ENCODE results near the gene CYP21A2.
"Not testable (repeated sequence)": the region's sequence is repeated elsewhere in the genome, so short reads cannot be mapped to it uniquely, and the experiment has no call there.

The CYP21A2 gene

DNA sequence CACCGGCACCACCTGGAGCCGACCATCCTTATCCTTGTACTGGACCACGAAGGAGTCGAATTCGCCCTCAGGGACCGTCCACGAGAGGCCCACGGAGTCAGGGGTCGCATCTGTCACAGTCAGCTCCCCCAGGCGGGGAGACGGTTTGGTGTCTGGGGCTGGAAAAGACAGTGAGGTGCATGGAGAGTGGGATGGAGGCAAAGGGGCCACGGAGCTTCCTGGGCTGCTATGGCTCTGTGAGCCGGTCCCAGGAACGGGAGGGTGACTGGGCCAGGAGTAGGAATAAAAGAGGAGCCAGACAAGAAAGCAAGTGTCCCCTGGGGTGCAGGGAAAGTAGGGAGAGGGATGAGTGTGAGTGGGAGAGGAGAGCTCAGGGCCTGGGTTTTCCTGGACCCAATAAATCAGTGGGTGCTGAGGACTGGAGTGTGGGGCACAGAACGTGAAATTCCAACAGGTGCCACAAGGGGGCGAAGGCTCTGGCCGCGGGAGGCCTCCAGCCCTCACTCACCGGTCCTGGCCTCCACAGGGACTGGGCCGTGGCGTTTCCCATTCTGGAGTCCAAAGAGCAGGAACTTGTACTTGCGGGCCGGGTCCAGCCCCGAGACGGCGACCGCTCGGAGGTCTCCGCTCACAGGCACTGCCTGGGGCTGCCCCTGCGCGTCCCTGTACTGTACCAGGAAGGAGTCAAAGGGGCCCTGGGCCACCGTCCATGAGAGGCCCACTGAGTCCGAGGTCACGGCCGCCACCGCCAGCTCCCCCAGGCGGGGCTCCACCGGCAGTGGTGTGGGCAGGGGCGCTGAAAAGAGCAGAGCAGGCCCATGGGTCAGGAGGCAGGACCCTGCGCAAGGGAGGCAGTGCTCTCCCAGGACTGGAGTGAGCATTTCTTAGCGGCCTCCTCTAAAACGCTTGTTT is 9.9 kb downstream of the CYP21A2 start:
- Histone ChIP-seq H3K4me3 (ENCODE audit: low read length) (no peak overlapping the region), H3K36me3 (ENCODE audit: control insufficient read depth, insufficient read depth, low read length) (no peaks in the 10 kb centered on the region), H3K4me1 (ENCODE audit: control insufficient read depth, insufficient read depth, low read length) (peaks cover 3% of the 10 kb centered on the region), H3K27me3 (ENCODE audit: control insufficient read depth, insufficient read depth, low read length) (peaks cover 3% of the 10 kb centered on the region), H3K9ac (ENCODE audit: low read length) (no peak overlapping the region), H3K9me3 (ENCODE audit: control insufficient read depth, low read length) (no peaks in the 10 kb centered on the region)

DNA sequence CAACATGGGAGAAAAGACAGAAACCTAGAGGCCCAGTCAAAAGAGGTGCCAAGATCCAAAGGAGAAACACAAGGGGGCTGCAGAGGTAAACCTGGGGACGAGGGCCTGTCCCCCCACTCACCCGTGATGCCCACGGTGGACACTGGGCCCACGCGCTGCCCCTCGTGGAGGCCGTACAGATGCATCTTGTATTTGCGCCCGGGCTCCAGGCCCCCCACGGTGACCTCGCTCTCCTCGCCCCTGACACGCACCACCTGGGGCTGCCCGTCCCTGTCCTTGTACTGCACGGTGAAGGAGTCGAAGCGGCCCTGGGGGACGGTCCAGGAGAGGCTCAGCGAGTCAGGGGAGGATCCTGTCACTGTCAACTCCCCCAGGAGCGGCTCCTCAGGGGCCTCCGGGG is 10.9 kb downstream of the CYP21A2 start:
- not testable (repeated sequence) for H3K4me1 ChIP-seq (ENCODE audit: control insufficient read depth, insufficient read depth, low read length); H3K9ac ChIP-seq (ENCODE audit: low read length); H3K4me3 ChIP-seq (ENCODE audit: low read length); H3K9me3 ChIP-seq (ENCODE audit: control insufficient read depth, low read length); H3K36me3 ChIP-seq (ENCODE audit: control insufficient read depth, insufficient read depth, low read length); H3K27me3 ChIP-seq (ENCODE audit: control insufficient read depth, insufficient read depth, low read length)

DNA sequence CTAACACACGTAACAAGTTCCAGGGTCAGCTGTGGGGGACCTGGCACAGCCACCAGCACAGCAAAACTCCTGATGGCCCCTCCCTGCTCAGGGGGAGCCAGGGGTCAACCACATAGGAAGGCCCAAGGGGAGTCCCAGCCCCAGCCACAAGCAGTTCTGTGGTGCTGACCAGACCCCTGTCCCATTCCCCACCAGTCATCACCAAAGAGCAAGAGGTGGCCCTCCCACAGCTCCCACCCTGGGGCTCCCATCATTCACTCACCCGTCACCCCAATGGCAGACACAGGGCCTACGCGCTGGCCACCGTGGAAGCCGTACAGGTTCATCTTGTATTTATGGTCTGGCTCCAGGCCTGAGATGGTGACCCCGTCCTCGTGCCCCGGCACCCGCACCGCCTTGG is 11.5 kb downstream of the CYP21A2 start:
- not testable (repeated sequence) for H3K27me3 ChIP-seq (ENCODE audit: control insufficient read depth, insufficient read depth, low read length); H3K4me3 ChIP-seq (ENCODE audit: low read length); H3K9ac ChIP-seq (ENCODE audit: low read length); H3K36me3 ChIP-seq (ENCODE audit: control insufficient read depth, insufficient read depth, low read length); H3K4me1 ChIP-seq (ENCODE audit: control insufficient read depth, insufficient read depth, low read length); H3K9me3 ChIP-seq (ENCODE audit: control insufficient read depth, low read length)

DNA sequence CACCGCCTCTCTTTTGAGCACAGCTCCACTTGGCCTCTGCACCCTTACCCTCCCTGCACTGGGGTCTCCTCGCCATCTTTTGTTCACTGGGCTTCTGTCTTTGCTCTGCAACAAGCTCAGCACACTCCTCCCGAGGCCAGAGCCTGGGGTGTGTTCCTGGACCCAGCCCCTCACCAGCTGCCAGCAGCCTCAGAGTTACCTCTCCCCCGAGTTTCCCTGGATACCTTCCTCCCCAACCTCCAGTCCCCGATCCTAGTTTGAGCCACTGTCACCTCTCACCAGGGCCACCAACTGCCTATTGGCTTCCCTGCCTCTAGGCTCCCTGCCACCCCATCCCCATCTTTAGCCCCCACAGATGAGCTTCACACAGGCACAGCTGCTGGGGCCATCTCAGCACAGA is 12.3 kb downstream of the CYP21A2 start:
- Histone ChIP-seq H3K36me3 (ENCODE audit: control insufficient read depth, insufficient read depth, low read length) (no peaks in the 10 kb centered on the region), H3K9me3 (ENCODE audit: control insufficient read depth, low read length) (no peaks in the 10 kb centered on the region), H3K4me3 (ENCODE audit: low read length) (no peak overlapping the region), H3K4me1 (ENCODE audit: control insufficient read depth, insufficient read depth, low read length) (peaks cover 3% of the 10 kb centered on the region), H3K27me3 (ENCODE audit: control insufficient read depth, insufficient read depth, low read length) (peaks cover 3% of the 10 kb centered on the region), H3K9ac (ENCODE audit: low read length) (no peak overlapping the region)

DNA sequence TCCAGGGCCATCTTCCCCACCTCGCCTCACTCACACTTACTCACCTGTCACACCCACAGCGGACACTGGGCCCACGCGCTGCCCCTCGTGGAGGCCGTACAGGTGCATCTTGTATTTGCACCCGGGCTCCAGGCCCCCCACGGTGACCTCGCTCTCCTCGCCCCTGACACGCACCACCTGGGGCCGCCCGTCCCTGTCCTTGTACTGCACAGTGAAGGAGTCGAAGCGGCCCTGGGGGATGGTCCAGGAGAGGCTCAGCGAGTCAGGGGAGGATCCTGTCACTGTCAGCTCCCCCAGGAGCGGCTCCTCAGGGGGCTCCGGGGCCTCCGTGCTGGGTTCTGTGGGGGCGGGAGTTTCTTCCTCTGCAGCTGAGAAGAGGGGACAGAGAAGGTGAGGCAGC is 14.4 kb downstream of the CYP21A2 start:
- not testable (repeated sequence) for H3K27me3 ChIP-seq (ENCODE audit: control insufficient read depth, insufficient read depth, low read length); H3K9me3 ChIP-seq (ENCODE audit: control insufficient read depth, low read length); H3K4me1 ChIP-seq (ENCODE audit: control insufficient read depth, insufficient read depth, low read length); H3K36me3 ChIP-seq (ENCODE audit: control insufficient read depth, insufficient read depth, low read length); H3K9ac ChIP-seq (ENCODE audit: low read length); H3K4me3 ChIP-seq (ENCODE audit: low read length)

DNA sequence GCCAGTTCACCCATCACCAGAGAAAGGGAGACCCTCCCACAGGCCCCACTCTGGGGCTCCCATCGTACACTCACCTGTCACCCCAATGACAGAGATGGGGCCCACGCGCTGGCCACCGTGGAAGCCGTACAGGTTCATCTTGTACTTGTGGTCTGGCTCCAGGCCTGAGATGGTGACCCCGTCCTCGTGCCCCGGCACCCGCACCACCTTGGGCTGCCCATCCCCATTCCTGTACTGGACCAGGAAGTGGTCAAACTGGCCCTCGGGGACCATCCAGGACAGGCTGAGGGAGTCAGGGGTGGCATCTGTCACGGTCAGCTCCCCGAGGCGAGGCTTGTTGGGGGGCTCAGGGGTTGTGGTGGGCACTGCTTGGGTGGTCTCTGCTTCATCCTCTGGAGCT is 15.1 kb downstream of the CYP21A2 start:
- not testable (repeated sequence) for H3K4me3 ChIP-seq (ENCODE audit: low read length); H3K36me3 ChIP-seq (ENCODE audit: control insufficient read depth, insufficient read depth, low read length); H3K9me3 ChIP-seq (ENCODE audit: control insufficient read depth, low read length); H3K9ac ChIP-seq (ENCODE audit: low read length); H3K4me1 ChIP-seq (ENCODE audit: control insufficient read depth, insufficient read depth, low read length); H3K27me3 ChIP-seq (ENCODE audit: control insufficient read depth, insufficient read depth, low read length)

DNA sequence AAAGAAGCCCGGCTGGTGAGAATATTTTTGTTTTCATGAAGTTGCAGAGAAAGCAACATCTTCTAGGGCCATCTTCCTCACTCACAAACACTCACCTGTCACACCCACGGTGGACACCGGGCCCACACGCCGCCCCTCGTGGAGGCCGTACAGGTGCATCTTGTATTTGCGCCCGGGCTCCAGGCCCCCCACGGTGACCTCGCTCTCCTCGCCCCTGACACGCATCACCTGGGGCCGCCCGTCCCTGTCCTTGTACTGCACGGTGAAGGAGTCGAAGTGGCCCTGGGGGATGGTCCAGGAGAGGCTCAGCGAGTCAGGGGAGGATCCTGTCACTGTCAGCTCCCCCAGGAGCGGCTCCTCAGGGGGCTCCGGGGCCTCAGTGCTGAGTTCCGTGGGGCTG is 17.5 kb downstream of the CYP21A2 start:
- H3K4me1 ChIP-seq (ENCODE audit: control insufficient read depth, insufficient read depth, low read length); H3K27me3 ChIP-seq (ENCODE audit: control insufficient read depth, insufficient read depth, low read length); H3K9ac ChIP-seq (ENCODE audit: low read length); H3K9me3 ChIP-seq (ENCODE audit: control insufficient read depth, low read length); H3K36me3 ChIP-seq (ENCODE audit: control insufficient read depth, insufficient read depth, low read length); H3K4me3 ChIP-seq (ENCODE audit: low read length): not testable (repeated sequence)

DNA sequence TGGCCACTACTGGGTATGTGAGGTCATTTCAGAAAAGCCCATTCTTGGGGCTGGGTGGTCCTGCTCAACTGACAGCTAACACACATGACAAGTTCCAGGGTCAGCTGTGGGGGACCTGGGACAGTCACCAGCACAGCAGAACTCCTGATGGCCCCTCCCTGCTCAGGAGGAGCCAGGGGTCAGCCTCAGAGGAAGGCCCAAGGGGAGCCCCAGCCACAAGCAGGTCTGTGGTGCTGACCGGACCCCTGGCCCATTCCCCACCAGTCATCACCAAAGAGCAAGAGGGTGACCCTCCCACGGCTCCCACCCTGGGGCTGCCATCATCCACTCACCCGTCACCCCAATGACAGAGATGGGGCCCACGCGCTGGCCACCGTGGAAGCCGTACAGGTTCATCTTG is 18.0 kb downstream of the CYP21A2 start:
- no peaks in the 10 kb centered on the region for H3K4me1 ChIP-seq (ENCODE audit: control insufficient read depth, insufficient read depth, low read length)
- no peaks in the 10 kb centered on the region for H3K36me3 ChIP-seq (ENCODE audit: control insufficient read depth, insufficient read depth, low read length)
- H3K9me3 ChIP-seq (ENCODE audit: control insufficient read depth, low read length): no peaks in the 10 kb centered on the region

DNA sequence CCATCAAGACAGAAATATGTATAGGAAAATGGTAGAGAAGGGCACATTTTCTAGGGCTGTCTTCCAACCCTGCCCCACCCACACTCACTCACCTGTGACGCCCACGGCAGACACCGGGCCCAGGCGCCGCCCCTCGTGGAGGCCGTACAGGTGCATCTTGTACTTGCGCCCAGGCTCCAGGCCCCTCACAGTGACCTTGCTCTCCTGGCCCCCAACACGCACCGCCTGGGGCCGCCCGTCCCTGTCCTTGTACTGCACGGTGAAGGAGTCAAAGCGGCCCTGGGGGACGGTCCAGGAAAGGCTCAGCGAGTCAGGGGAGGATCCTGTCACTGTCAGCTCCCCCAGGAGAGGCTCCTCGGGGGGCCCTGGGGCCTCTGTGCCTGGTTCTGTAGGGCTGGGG is 19.8 kb downstream of the CYP21A2 start:
- H3K9ac ChIP-seq (ENCODE audit: low read length): no peak overlapping the region
- no peaks in the 10 kb centered on the region for H3K36me3 ChIP-seq (ENCODE audit: control insufficient read depth, insufficient read depth, low read length)
- H3K4me3 ChIP-seq (ENCODE audit: low read length): no peak overlapping the region
- H3K9me3 ChIP-seq (ENCODE audit: control insufficient read depth, low read length): no peaks in the 10 kb centered on the region
- no peaks in the 10 kb centered on the region for H3K4me1 ChIP-seq (ENCODE audit: control insufficient read depth, insufficient read depth, low read length)
- H3K27me3 ChIP-seq (ENCODE audit: control insufficient read depth, insufficient read depth, low read length): no peaks in the 10 kb centered on the region

More for the DNA sequence above, 18.0 kb downstream of the CYP21A2 start:
- Histone ChIP-seq H3K27me3 (ENCODE audit: control insufficient read depth, insufficient read depth, low read length) (no peaks in the 10 kb centered on the region), H3K4me3 (ENCODE audit: low read length) (no peak overlapping the region), H3K9ac (ENCODE audit: low read length) (no peak overlapping the region)

DNA sequence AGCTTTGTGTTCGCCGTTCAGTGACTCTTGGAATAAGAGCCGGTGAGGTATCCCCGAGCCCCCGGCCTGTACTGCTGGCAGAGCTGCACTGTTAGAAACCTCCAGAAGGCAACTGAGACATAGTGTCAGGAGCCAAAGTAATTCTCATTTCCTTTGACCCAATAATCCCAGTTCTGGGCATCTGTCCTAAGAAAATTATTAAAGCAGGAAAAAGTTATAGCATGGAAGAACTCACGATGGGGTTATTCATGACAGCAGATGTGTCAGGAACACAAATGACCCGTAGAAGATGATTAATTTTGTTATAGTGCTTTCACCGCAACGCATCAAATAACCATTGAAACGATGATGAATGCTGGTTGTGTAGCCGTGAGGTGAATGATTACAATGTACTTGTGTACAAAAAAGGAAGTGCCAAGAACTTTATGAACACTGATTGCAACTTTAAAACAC is 20.3 kb downstream of the CYP21A2 start:
- no peak overlapping the region for H3K4me3 ChIP-seq (ENCODE audit: low read length)
- H3K9ac ChIP-seq (ENCODE audit: low read length): no peak overlapping the region
- H3K4me1 ChIP-seq (ENCODE audit: control insufficient read depth, insufficient read depth, low read length): no peaks in the 10 kb centered on the region
- H3K27me3 ChIP-seq (ENCODE audit: control insufficient read depth, insufficient read depth, low read length): no peaks in the 10 kb centered on the region
- no peaks in the 10 kb centered on the region for H3K9me3 ChIP-seq (ENCODE audit: control insufficient read depth, low read length)
- no peaks in the 10 kb centered on the region for H3K36me3 ChIP-seq (ENCODE audit: control insufficient read depth, insufficient read depth, low read length)

DNA sequence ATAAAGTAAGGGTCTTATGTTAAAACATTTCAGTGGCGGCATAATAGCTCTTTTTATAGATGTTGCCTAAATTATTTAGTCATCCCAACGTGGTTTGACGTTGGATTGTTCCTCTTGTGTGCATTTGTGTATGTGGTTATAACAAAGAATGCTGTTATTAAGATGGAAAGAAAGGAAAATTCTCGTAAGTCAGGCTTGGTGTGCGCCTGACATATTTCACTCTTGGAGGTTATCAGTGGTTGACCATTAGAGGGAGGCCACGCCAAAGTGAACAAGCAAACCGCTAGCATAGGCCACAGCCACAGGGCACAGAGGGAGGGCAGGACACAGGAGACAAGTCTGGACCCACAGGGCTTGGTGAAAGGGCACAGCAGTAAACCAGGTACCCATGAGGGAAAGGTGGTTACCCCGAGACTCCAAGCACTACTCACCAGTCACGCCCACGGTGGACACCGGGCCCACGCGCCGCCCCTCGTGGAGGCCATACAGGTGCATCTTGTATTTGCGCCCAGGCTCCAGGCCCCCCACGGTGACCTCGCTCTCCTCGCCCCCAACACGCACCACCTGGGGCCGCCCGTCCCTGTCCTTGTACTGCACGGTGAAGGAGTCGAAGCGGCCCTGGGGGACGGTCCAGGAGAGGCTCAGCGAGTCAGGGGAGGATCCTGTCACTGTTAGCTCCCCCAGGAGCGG is 22.9 kb downstream of the CYP21A2 start:
- Histone ChIP-seq H3K9me3 (ENCODE audit: control insufficient read depth, low read length) (no peaks in the 10 kb centered on the region), H3K27me3 (ENCODE audit: control insufficient read depth, insufficient read depth, low read length) (no peaks in the 10 kb centered on the region), H3K36me3 (ENCODE audit: control insufficient read depth, insufficient read depth, low read length) (no peaks in the 10 kb centered on the region)

DNA sequence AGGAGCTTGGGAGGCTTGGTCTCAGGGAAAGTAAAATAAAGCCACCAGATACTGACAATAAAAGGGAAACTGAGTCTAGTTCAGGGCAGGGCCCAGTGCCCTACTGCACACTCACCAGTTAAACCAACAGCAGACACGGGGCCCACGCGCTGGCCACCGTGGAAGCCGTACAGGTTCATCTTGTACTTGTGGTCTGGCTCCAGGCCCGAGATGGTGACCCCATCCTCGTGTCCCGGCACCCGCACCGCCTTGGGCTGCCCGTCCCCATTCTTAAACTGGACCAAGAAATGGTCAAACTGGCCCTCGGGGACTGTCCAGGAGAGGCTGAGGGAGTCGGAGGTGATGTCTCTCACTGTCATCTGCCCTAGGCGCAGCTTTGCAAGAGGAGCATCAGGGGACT is 26.5 kb downstream of the CYP21A2 start:
- no peaks in the 10 kb centered on the region for H3K4me1 ChIP-seq (ENCODE audit: control insufficient read depth, insufficient read depth, low read length)

More for the DNA sequence above, 22.9 kb downstream of the CYP21A2 start:
- Histone ChIP-seq H3K9ac (ENCODE audit: low read length) (no peak overlapping the region), H3K4me3 (ENCODE audit: low read length) (no peak overlapping the region), H3K4me1 (ENCODE audit: control insufficient read depth, insufficient read depth, low read length) (no peaks in the 10 kb centered on the region)

More for the DNA sequence above, 26.5 kb downstream of the CYP21A2 start:
- Histone ChIP-seq H3K4me3 (ENCODE audit: low read length) (no peak overlapping the region), H3K36me3 (ENCODE audit: control insufficient read depth, insufficient read depth, low read length) (no peaks in the 10 kb centered on the region), H3K9ac (ENCODE audit: low read length) (no peak overlapping the region), H3K9me3 (ENCODE audit: control insufficient read depth, low read length) (no peaks in the 10 kb centered on the region), H3K27me3 (ENCODE audit: control insufficient read depth, insufficient read depth, low read length) (no peaks in the 10 kb centered on the region)

Data from mucosa of stomach (tissue), 1 donor.